DND-41 (cell line): ENCODE measurements around the gene MEF2D.

Experiments
- ATAC-seq: fragments of 200-7000 bp; cut with Tn5 transposase; 3 replicates; pipeline ENCODE4 v1.9.1; 2021; ENCODE audit warnings: low read depth; ENCODE audit not compliant: insufficient read depth
- DNase-seq: peaks from one replicate; pipeline ENCODE4 v3.0.0-alpha.2; 2020
- H2AFZ ChIP-seq: 2 replicates; pipeline ENCODE4 v1.6.0; 2012; ENCODE audit warnings: low read depth, low read length
- H3K27ac ChIP-seq: 2 replicates; pipeline ENCODE4 v1.5.1; 2012; ENCODE audit warnings: low read length, inconsistent platforms
- H3K27me3 ChIP-seq: fragments of 200-600 bp; sonication (generic); 2 replicates; pipeline ENCODE4 v1.6.0; 2012; ENCODE audit warnings: low read length, mild to moderate bottlenecking, inconsistent platforms; ENCODE audit not compliant: insufficient read depth, poor library complexity
- H3K36me3 ChIP-seq: 2 replicates; pipeline ENCODE4 v1.5.1; 2012; ENCODE audit warnings: low read length, inconsistent platforms; ENCODE audit not compliant: insufficient read depth
- H3K4me1 ChIP-seq: 2 replicates; pipeline ENCODE4 v1.5.1; 2012; ENCODE audit warnings: mild to moderate bottlenecking, low read length; ENCODE audit not compliant: insufficient read depth
- H3K4me2 ChIP-seq: 2 replicates; pipeline ENCODE4 v1.6.0; 2012; ENCODE audit warnings: mild to moderate bottlenecking, moderate library complexity, low read length, inconsistent platforms; ENCODE audit not compliant: insufficient read depth
- H3K4me3 ChIP-seq, 2 experiments: fragments of 200-600 bp in 1 of 2; shearing (Covaris generic) in 1 of 2; 2 replicates each; pipeline ENCODE4 v1.5.1; 2012 to 2016; ENCODE audit warnings: inconsistent platforms in 2 of 2, low read length in 2 of 2, mild to moderate bottlenecking in 2 of 2, low read depth in 1 of 2, moderate library complexity in 1 of 2
- H3K79me2 ChIP-seq: 2 replicates; pipeline ENCODE4 v1.6.0; 2012; ENCODE audit warnings: low read length, inconsistent platforms; ENCODE audit not compliant: insufficient read depth
- H3K9ac ChIP-seq: 2 replicates; pipeline ENCODE4 v1.6.0; 2012; ENCODE audit warnings: low read depth, mild to moderate bottlenecking, inconsistent platforms, low read length, moderate library complexity
- H3K9me3 ChIP-seq: 2 replicates; pipeline ENCODE4 v1.5.1; 2012; ENCODE audit warnings: low read length, moderate library complexity, mild to moderate bottlenecking, inconsistent platforms; ENCODE audit not compliant: insufficient read depth, severe bottlenecking
- H4K20me1 ChIP-seq: 2 replicates; pipeline ENCODE4 v1.6.0; 2012; ENCODE audit warnings: low read length; ENCODE audit not compliant: insufficient read depth
- CTCF ChIP-seq: IDR thresholded peaks from 2 replicates; pipeline ENCODE4 v1.5.1; 2012; ENCODE audit warnings: borderline replicate concordance, low read length, moderate library complexity, mild to moderate bottlenecking; ENCODE audit not compliant: poor library complexity, severe bottlenecking; ENCODE audit errors: extremely low read depth
- EZH2 ChIP-seq: IDR thresholded peaks from 3 replicates; pipeline ENCODE4 v1.6.1; 2012; ENCODE audit warnings: borderline replicate concordance, low read depth, mild to moderate bottlenecking, moderate library complexity, low read length, inconsistent platforms; ENCODE audit not compliant: severe bottlenecking

Gene MEF2D

GRCh38 chr1:156478250-156478627 lies 22.3 kb downstream of the MEF2D start:
- no peak for TF ChIP-seq EZH2
- TF ChIP-seq CTCF: no peak
- Histone ChIP-seq H4K20me1 (peaks cover 19% of the 10 kb centered on the region), H3K4me3 (no peak overlapping the region), H3K9ac (no peak overlapping the region), H3K27ac (no peak overlapping the region), H3K27me3 (no peaks in the 10 kb centered on the region), H3K9me3 (no peaks in the 10 kb centered on the region), H3K36me3 (peaks cover 98% of the 10 kb centered on the region), H3K4me1 (no peaks in the 10 kb centered on the region), H3K4me2 (no peak overlapping the region), H3K79me2 (no peaks in the 10 kb centered on the region), H2AFZ (no peak overlapping the region)
- ATAC-seq (no peak), DNase-seq (no peak)

- Histone ChIP-seq H3K36me3 (peaks cover 95% of the 10 kb centered on the region), H3K4me3 (no peak overlapping the region), H2AFZ (no peak overlapping the region), H3K9me3 (no peaks in the 10 kb centered on the region), H4K20me1 (peaks cover 14% of the 10 kb centered on the region), H3K4me2 (no peak overlapping the region), H3K79me2 (no peaks in the 10 kb centered on the region), H3K27ac (no peak overlapping the region), H3K4me1 (no peaks in the 10 kb centered on the region), H3K9ac (no peak overlapping the region), H3K27me3 (no peaks in the 10 kb centered on the region)
- ATAC-seq (no peak), DNase-seq (no peak)
- TF ChIP-seq CTCF (no peak), EZH2 (no peak)
Measured at GRCh38 chr1:156477526-156478249, 22.9 kb downstream of the MEF2D start.

GRCh38 chr1:156476501-156477298 lies 23.9 kb downstream of the MEF2D start:
- Histone ChIP-seq H3K4me2 (no peak overlapping the region), H3K36me3 (peaks cover 93% of the 10 kb centered on the region), H2AFZ (no peak overlapping the region), H3K9ac (no peak overlapping the region), H3K79me2 (no peaks in the 10 kb centered on the region), H3K27ac (no peak overlapping the region), H3K27me3 (no peaks in the 10 kb centered on the region), H4K20me1 (peaks cover 7% of the 10 kb centered on the region; the same call in 1 of the 2 replicates), H3K4me1 (no peaks in the 10 kb centered on the region), H3K9me3 (no peaks in the 10 kb centered on the region), H3K4me3 (no peak overlapping the region)
- TF ChIP-seq EZH2 (no peak), CTCF (no peak)
- ATAC-seq (no peak), DNase-seq (no peak)
